Kidney capillary endothelial cell (primary cell): ENCODE results near the gene HMGN2.
A peak's percentile ranks its signal among the peaks of the same experiment; 100 is the strongest.

Source experiments
- DNase-seq: peaks from one replicate; pipeline ENCODE4 v3.0.0-alpha.2; 2018; ENCODE audit warnings: low spot score

Gene HMGN2

GRCh38 chr1:26472320-26472900 is at the start of gene HMGN2:
Gene HMGN2 (plus strand): TSS chr1:26472440. CDS start chr1:26472613, 173 bp downstream.
- peak; percentile 65 for DNase-seq

- DNase-seq: no peak
These were observed 42.5 kb upstream of the HMGN2 start for GRCh38 chr1:26429721-26430120.

GRCh38 chr1:26431979-26432695 is 40.1 kb upstream of the HMGN2 start, which contains the start of gene DHDDS:
Gene DHDDS (plus strand): TSS chr1:26432321. CDS start chr1:26432946, 625 bp downstream.
- peak; percentile 95 for DNase-seq

GRCh38 chr1:26432793-26433192 is 39.4 kb upstream of the HMGN2 start:
- DNase-seq: no peak

GRCh38 chr1:26434161-26434752 is 38.0 kb upstream of the HMGN2 start:
- DNase-seq: no peak

- DNase-seq: no peak
These were observed 34.2 kb upstream of the HMGN2 start for GRCh38 chr1:26438041-26438440.

GRCh38 chr1:26440259-26440658 is 32.0 kb upstream of the HMGN2 start:
- no peak for DNase-seq

- DNase-seq: no peak
These were observed 22.4 kb upstream of the HMGN2 start for GRCh38 chr1:26449868-26450267.

GRCh38 chr1:26450908-26451307 is 21.3 kb upstream of the HMGN2 start:
- no peak for DNase-seq

- no peak for DNase-seq
These were observed 19.6 kb upstream of the HMGN2 start for GRCh38 chr1:26452459-26453183.

GRCh38 chr1:26459148-26459547 is 13.1 kb upstream of the HMGN2 start:
- no peak for DNase-seq

GRCh38 chr1:26459573-26460031 is 12.6 kb upstream of the HMGN2 start:
- no peak for DNase-seq

GRCh38 chr1:26468911-26469310 is 3.3 kb upstream of the HMGN2 start:
- no peak for DNase-seq

- no peak for DNase-seq
These were observed 2.7 kb upstream of the HMGN2 start for GRCh38 chr1:26469558-26469957.

GRCh38 chr1:26470878-26471497 is 1.3 kb upstream of the HMGN2 start:
- no peak for DNase-seq

- DNase-seq: peak; percentile 46
These were observed 531 bp upstream of the HMGN2 start for GRCh38 chr1:26471498-26472319.

GRCh38 chr1:26472901-26473845 is 933 bp downstream of the HMGN2 start:
- DNase-seq: peak; percentile 84

GRCh38 chr1:26474818-26475217 is 2.6 kb downstream of the HMGN2 start:
- no peak for DNase-seq

GRCh38 chr1:26475989-26476388 is 3.7 kb downstream of the HMGN2 start:
- no peak for DNase-seq

GRCh38 chr1:26476958-26477357 is 4.7 kb downstream of the HMGN2 start:
- DNase-seq: no peak
